ENCODE results near the gene ADGRA1.

GRCh38 chr10:133103311-133103910 lies 15.7 kb downstream of the ADGRA1 start:
- TF ChIP-seq CTCF (IDR thresholded peaks at IDR 0.05; ENCODE audit: borderline replicate concordance, extremely low read depth, low read length, poor library complexity, severe bottlenecking), result no peak
- TF ChIP-seq EZH2 (IDR thresholded peaks at IDR 0.05; ENCODE audit: borderline replicate concordance, low read depth, low read length, severe bottlenecking), result no peak

Data from DND-41 (cell line).